SK-N-SH treated with all-trans-retinoic acid at 6 μM for 48 hours (cell line): ENCODE results near the gene MINDY4B.

ENCODE experiments used
- ATAC-seq: fragments of 200-7000 bp; cut with Tn5 transposase; 3 replicates; pipeline ENCODE4 v1.9.1; 2020; ENCODE audit warnings: mild to moderate bottlenecking, moderate library complexity
- BACH2 ChIP-seq: fragments of 250-450 bp; sonication (Bioruptor Pico); IDR thresholded peaks from 2 replicates; pipeline ENCODE4 v1.9.0; 2021; ENCODE audit warnings: mild to moderate bottlenecking, borderline replicate concordance
- CSDC2 ChIP-seq: fragments of 250-450 bp; sonication (Bioruptor Pico); IDR thresholded peaks from 2 replicates; pipeline ENCODE4 v1.5.0; 2020; ENCODE audit warnings: mild to moderate bottlenecking, moderate library complexity
- ESRRG ChIP-seq: fragments of 250-450 bp; sonication (Bioruptor Pico); IDR thresholded peaks from 2 replicates; pipeline ENCODE4 v1.6.1; 2021; ENCODE audit warnings: mild to moderate bottlenecking
- OSR1 ChIP-seq: fragments of 250-450 bp; sonication (Bioruptor Pico); IDR thresholded peaks from 2 replicates; pipeline ENCODE4 v1.8.0; 2022; ENCODE audit warnings: moderate library complexity, mild to moderate bottlenecking, inconsistent platforms
- PATZ1 ChIP-seq: fragments of 250-450 bp; sonication (Bioruptor Pico); IDR thresholded peaks from 2 replicates; pipeline ENCODE4 v1.8.0; 2020; ENCODE audit warnings: mild to moderate bottlenecking, moderate library complexity, borderline replicate concordance
- PPARA ChIP-seq: fragments of 250-450 bp; sonication (Bioruptor Pico); IDR thresholded peaks from 2 replicates; pipeline ENCODE4 v1.5.0; 2020; ENCODE audit warnings: mild to moderate bottlenecking, borderline replicate concordance
- RARB ChIP-seq: fragments of 250-450 bp; sonication (Bioruptor Pico); IDR thresholded peaks from 2 replicates; pipeline ENCODE4 v1.8.0; 2021; ENCODE audit warnings: mild to moderate bottlenecking, moderate library complexity
- TCF4 ChIP-seq: fragments of 250-450 bp; sonication (Bioruptor Pico); IDR thresholded peaks from 2 replicates; pipeline ENCODE4 v1.8.0; 2021; ENCODE audit warnings: mild to moderate bottlenecking, moderate library complexity, borderline replicate concordance
- TOX ChIP-seq: fragments of 250-450 bp; sonication (Bioruptor Pico); IDR thresholded peaks from 2 replicates; pipeline ENCODE4 v1.8.0; 2021; ENCODE audit warnings: mild to moderate bottlenecking, moderate library complexity, borderline replicate concordance
- TSHZ2 ChIP-seq: fragments of 250-450 bp; sonication (Bioruptor Pico); IDR thresholded peaks from 2 replicates; pipeline ENCODE4 v1.5.0; 2020; ENCODE audit warnings: mild to moderate bottlenecking, moderate library complexity
- ZC3H10 ChIP-seq: fragments of 250-450 bp; sonication (Bioruptor Pico); IDR thresholded peaks from 2 replicates; pipeline ENCODE4 v1.5.1; 2021; ENCODE audit warnings: mild to moderate bottlenecking, moderate library complexity
- ZFP3 ChIP-seq: fragments of 250-450 bp; sonication (Bioruptor Pico); IDR thresholded peaks from 2 replicates; pipeline ENCODE4 v1.5.0; 2020; ENCODE audit warnings: mild to moderate bottlenecking, moderate library complexity
- ZFP30 ChIP-seq: fragments of 450-650 bp; formaldehyde crosslinking; IDR thresholded peaks from 2 replicates; pipeline ENCODE4 v1.5.0; 2022; ENCODE audit warnings: mild to moderate bottlenecking, moderate library complexity
- ZNF565 ChIP-seq: fragments of 450-650 bp; formaldehyde crosslinking; conservative IDR thresholded peaks from 2 replicates; pipeline ENCODE4 v1.5.0; 2020; ENCODE audit warnings: low read depth, mild to moderate bottlenecking, moderate library complexity
- ZNF70 ChIP-seq: fragments of 450-650 bp; formaldehyde crosslinking; IDR thresholded peaks from 2 replicates; pipeline ENCODE4 v1.5.0; 2020; ENCODE audit warnings: mild to moderate bottlenecking, moderate library complexity
- TF ChIP-seq, protein P1 (sequence below): fragments of 250-450 bp; sonication (Bioruptor Pico); IDR thresholded peaks from 2 replicates; pipeline ENCODE4 v1.5.1; 2020; ENCODE audit warnings: low read depth, mild to moderate bottlenecking, moderate library complexity
- TF ChIP-seq, protein P2 (sequence below): fragments of 250-450 bp; sonication (Bioruptor Pico); IDR thresholded peaks from 2 replicates; pipeline ENCODE4 v1.8.0; 2021; ENCODE audit warnings: low read depth, mild to moderate bottlenecking, moderate library complexity, borderline replicate concordance

MINDY4B gene

GRCh38 chr3:150828997-150829396 is 76.2 kb downstream of the MINDY4B start (continued):
- TF ChIP-seq, protein P1, sequence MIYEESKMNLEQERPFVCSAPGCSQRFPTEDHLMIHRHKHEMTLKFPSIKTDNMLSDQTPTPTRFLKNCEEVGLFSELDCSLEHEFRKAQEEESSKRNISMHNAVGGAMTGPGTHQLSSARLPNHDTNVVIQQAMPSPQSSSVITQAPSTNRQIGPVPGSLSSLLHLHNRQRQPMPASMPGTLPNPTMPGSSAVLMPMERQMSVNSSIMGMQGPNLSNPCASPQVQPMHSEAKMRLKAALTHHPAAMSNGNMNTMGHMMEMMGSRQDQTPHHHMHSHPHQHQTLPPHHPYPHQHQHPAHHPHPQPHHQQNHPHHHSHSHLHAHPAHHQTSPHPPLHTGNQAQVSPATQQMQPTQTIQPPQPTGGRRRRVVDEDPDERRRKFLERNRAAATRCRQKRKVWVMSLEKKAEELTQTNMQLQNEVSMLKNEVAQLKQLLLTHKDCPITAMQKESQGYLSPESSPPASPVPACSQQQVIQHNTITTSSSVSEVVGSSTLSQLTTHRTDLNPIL, result no peak
- TF ChIP-seq TCF4 (CRISPR knock-in tag) (no peak), ZNF565 (CRISPR knock-in tag) (no peak)

- no peak for ATAC-seq
- TF ChIP-seq RARB (CRISPR knock-in tag), result no peak
- no peak for TF ChIP-seq ZFP3 (CRISPR knock-in tag)
- TF ChIP-seq, protein P2, sequence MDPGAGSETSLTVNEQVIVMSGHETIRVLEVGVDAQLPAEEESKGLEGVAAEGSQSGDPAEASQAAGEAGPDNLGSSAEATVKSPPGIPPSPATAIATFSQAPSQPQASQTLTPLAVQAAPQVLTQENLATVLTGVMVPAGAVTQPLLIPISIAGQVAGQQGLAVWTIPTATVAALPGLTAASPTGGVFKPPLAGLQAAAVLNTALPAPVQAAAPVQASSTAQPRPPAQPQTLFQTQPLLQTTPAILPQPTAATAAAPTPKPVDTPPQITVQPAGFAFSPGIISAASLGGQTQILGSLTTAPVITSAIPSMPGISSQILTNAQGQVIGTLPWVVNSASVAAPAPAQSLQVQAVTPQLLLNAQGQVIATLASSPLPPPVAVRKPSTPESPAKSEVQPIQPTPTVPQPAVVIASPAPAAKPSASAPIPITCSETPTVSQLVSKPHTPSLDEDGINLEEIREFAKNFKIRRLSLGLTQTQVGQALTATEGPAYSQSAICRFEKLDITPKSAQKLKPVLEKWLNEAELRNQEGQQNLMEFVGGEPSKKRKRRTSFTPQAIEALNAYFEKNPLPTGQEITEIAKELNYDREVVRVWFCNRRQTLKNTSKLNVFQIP (CRISPR knock-in tag), result no peak
- TF ChIP-seq TOX (CRISPR knock-in tag), result no peak
- no peak for TF ChIP-seq BACH2 (CRISPR knock-in tag)
- TF ChIP-seq ZC3H10 (CRISPR knock-in tag), result no peak
- TF ChIP-seq TSHZ2, result no peak
- TF ChIP-seq ESRRG (CRISPR knock-in tag), result no peak
- TF ChIP-seq TCF4 (CRISPR knock-in tag), result no peak
- no peak for TF ChIP-seq ZFP30 (CRISPR knock-in tag)
- no peak for TF ChIP-seq PPARA (CRISPR knock-in tag)
- TF ChIP-seq ZNF565 (CRISPR knock-in tag), result no peak
- TF ChIP-seq PATZ1 (CRISPR knock-in tag), result no peak
- no peak for TF ChIP-seq ZNF70 (CRISPR knock-in tag)
- TF ChIP-seq, all 23 proteins: peak for 0
These were observed 77.0 kb downstream of the MINDY4B start for GRCh38 chr3:150828261-150828660.

GRCh38 chr3:150826466-150827282 is 78.6 kb downstream of the MINDY4B start:
- TF ChIP-seq TCF4 (CRISPR knock-in tag) (no peak), CSDC2 (no peak), TOX (CRISPR knock-in tag) (no peak), OSR1 (CRISPR knock-in tag) (no peak), BACH2 (CRISPR knock-in tag) (no peak), RARB (CRISPR knock-in tag) (no peak), ZNF70 (CRISPR knock-in tag) (no peak)
- TF ChIP-seq, protein P1, result no peak
- TF ChIP-seq, protein P2 (CRISPR knock-in tag), result no peak
- ATAC-seq, result no peak
